Testis (tissue), 3 donors: ENCODE measurements around the gene SRBD1. TPM values are rescaled to one million over a fixed set of nuclear protein-coding genes. Genes with fewer than 3 reads are reported as not detected.

ENCODE experiments used
- DNase-seq: peaks from one replicate; pipeline ENCODE4 v3.0.0-alpha.2; 2019
- H3K27ac ChIP-seq, 2 donors: fragments of 200-600 bp; sonication (generic); one replicate each; pipeline ENCODE4 v1.5.1; 2019
- H3K27me3 ChIP-seq: fragments of 200-600 bp; sonication (generic); one replicate; pipeline ENCODE4 v1.5.1; 2019
- H3K36me3 ChIP-seq: fragments of 200-600 bp; sonication (generic); one replicate; pipeline ENCODE4 v1.5.1; 2017; ENCODE audit warnings: low read depth; ENCODE audit errors: missing control alignments
- H3K4me1 ChIP-seq: fragments of 200-600 bp; sonication (generic); one replicate; pipeline ENCODE4 v1.5.1; 2019
- H3K4me3 ChIP-seq, 2 donors: fragments of 200-600 bp; sonication (generic); one replicate each; pipeline ENCODE4 v1.5.1; 2017 to 2019
- H3K9me3 ChIP-seq: fragments of 200-600 bp; sonication (generic); one replicate; pipeline ENCODE4 v1.5.1; 2017
- POLR2A ChIP-seq: fragments of 450-650 bp; IDR thresholded peaks from one replicate; pipeline ENCODE4 v1.6.1; 2017; ENCODE audit warnings: antibody characterized with exemption, mild to moderate bottlenecking, moderate library complexity
- WGBS, 2 donors: methylation state at CpG; one replicate each; pipeline ENCODE4 v1.1.5; 2018; 5-methylcytosine and 5-hydroxymethylcytosine counted together
- intact Hi-C: fragments of 100-400 bp; cut with DNase I; formaldehyde crosslinking; loops from one replicate; pipeline ENCODE4 v1.15.1; 2023; ENCODE audit warnings: low total_unique reads
- polyA plus RNA-seq: library from polyadenylated mRNA; stranded (reverse); fragments of 350-450 nt; fragmentation: Illumina TruSeq; extraction: RNeasy Lipid Tissue Mini Kit (QIAGEN cat#74804); gene quantifications from one replicate; pipeline ENCODE4 v1.2.3, GENCODE V29; 2014; ENCODE audit warnings: low read depth, low replicate concordance; ENCODE audit not compliant: insufficient read depth
- total RNA-seq, 2 donors: library from RNA; depleted of rRNA; stranded (reverse); fragments of >200 nt; gene quantifications; one replicate each; pipeline ENCODE4 v1.2.3, GENCODE V29; 2016
- TF ChIP-seq, protein P1 (sequence below), 3 experiments: fragments of 450-650 bp in 2 of 3; fragments of 200-600 bp in 1 of 3; sonication (generic) in 1 of 3; IDR thresholded peaks; one replicate each; pipeline ENCODE4 v1.5.1; 2016 to 2019; ENCODE audit warnings: antibody characterized with exemption in 3 of 3, mild to moderate bottlenecking in 2 of 3, moderate library complexity in 1 of 3

SRBD1 gene
- total and polyA plus RNA-seq, 3 donors from 2014 or later: 9.0 to 29.7 (median 27.8) TPM

DNA sequence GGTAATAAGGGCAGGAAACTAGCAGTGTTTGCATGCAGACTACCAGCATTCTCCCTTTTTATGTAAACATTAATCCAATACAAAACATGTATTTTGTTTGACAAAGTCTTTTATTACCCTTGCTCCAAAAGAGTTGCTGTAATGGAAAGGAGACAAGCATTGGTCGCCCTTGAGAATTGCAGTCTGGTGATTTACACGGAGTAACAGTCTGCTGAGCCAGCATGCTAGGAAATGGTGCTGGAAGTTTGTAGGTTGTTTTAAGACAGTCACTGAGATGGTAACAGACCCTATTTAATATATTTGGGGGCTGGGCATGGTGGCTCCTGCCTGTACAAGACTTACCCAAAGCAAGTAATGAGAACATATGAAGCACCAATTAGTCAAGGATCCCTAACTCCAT lies 37.6 kb upstream of the SRBD1 start:
- Histone ChIP-seq H3K27me3 (no peaks in the 10 kb centered on the region), H3K4me1 (peaks cover 9% of the 10 kb centered on the region), H3K9me3 (no peaks in the 10 kb centered on the region), H3K4me3 (no peak overlapping the region), H3K36me3 (no peaks in the 10 kb centered on the region), H3K27ac (no peak overlapping the region)
- intact Hi-C loops: no loop called here
- TF ChIP-seq, protein P1, sequence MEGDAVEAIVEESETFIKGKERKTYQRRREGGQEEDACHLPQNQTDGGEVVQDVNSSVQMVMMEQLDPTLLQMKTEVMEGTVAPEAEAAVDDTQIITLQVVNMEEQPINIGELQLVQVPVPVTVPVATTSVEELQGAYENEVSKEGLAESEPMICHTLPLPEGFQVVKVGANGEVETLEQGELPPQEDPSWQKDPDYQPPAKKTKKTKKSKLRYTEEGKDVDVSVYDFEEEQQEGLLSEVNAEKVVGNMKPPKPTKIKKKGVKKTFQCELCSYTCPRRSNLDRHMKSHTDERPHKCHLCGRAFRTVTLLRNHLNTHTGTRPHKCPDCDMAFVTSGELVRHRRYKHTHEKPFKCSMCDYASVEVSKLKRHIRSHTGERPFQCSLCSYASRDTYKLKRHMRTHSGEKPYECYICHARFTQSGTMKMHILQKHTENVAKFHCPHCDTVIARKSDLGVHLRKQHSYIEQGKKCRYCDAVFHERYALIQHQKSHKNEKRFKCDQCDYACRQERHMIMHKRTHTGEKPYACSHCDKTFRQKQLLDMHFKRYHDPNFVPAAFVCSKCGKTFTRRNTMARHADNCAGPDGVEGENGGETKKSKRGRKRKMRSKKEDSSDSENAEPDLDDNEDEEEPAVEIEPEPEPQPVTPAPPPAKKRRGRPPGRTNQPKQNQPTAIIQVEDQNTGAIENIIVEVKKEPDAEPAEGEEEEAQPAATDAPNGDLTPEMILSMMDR (IDR thresholded peaks at IDR 0.05): no peak
- no peak for TF ChIP-seq POLR2A
- no peak for DNase-seq
- WGBS, 2 donors: 76 to 86% methylated on average over 2 of the region's 2 CpGs

DNA sequence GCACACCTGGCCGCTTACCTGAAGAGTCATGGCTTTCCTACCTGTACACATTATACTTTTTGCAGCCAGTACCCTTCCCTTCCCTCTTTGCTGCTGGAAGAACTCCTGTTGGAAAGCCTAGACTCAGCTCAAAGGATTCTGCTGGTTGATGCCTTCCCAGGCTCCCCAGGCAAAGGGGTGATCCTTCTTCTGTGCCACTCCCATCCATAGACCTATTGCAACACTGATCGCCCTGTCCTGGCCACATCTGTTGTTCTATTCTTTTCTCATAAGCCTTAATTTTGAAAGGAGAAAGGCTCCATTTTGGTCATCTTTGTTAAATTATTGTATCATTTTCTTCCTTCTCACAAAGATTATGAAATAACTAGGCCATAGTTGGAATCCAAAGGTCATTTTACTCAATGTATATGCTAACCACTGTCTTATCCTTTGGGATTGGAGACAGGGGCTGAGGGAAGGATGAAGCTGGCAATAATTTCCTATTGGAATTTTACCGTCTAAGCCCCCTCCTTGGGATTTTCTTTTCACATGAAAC lies 37.0 kb upstream of the SRBD1 start:
- intact Hi-C loops: no loop called here
- Histone ChIP-seq H3K27me3 (no peaks in the 10 kb centered on the region), H3K36me3 (no peaks in the 10 kb centered on the region), H3K4me1 (peaks cover 7% of the 10 kb centered on the region), H3K9me3 (no peaks in the 10 kb centered on the region), H3K4me3 (no peak overlapping the region), H3K27ac (no peak overlapping the region)
- 94 to 100% methylated on average over 3 of the region's 3 CpGs for WGBS, 2 donors
- DNase-seq: no peak
- TF ChIP-seq, protein P1 (IDR thresholded peaks at IDR 0.05): no peak
- no peak for TF ChIP-seq POLR2A

DNA sequence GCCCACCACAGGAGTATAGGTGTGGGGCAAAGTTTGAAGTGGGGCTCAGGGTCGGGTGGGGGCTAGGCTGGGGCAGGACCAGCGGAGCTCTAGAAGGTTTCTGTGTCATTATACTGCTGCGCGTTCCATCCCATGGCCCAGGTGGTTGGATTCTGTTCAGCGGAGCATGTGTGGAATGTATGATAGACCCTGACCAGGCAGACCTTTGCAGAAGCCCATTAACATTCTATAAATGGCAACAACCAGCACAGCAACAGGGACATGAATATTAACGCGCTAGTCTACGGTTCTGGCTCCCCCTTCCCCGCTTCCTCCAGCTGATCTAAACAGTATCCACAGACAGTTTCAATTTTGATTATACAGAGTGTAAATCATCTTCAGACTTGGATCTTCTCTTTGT lies 36.3 kb upstream of the SRBD1 start:
- no peaks in the 10 kb centered on the region for H3K27me3 ChIP-seq
- intact Hi-C loops: no loop called here
- DNase-seq: no peak
- no peak overlapping the region for H3K4me3 ChIP-seq
- H3K27ac ChIP-seq: no peak overlapping the region
- H3K36me3 ChIP-seq: no peaks in the 10 kb centered on the region
- H3K9me3 ChIP-seq: no peaks in the 10 kb centered on the region
- H3K4me1 ChIP-seq: peaks cover 7% of the 10 kb centered on the region
- TF ChIP-seq, protein P1 (IDR thresholded peaks at IDR 0.05): no peak
- no peak for TF ChIP-seq POLR2A
- 86 to 87% methylated on average over 6 to 9 of the region's 9 CpGs for WGBS, 2 donors

DNA sequence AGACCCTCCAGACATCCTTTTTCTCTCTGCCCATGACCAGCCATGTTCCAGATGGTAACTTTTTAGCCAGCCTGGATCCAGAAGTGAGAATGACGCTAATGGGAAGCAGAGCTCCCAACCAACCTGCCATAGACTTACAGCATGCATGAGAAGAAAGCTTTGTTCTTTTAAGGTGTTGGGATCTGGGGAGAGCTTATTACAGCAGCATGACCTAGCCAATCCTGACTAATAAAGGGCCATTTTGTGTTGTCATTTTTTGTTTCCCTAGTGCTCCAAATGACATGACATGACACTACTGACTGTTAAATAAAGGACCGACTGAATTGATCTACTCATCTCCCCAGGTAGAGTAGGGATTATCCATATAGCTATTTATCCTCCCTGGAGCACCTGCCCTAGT lies 35.2 kb upstream of the SRBD1 start:
- no peak for DNase-seq
- H3K4me1 ChIP-seq: peaks cover 7% of the 10 kb centered on the region
- 90 to 98% methylated on average over 2 of the region's 2 CpGs for whole genome bisulfite sequencing, 2 donors
- no peaks in the 10 kb centered on the region for H3K9me3 ChIP-seq
- intact Hi-C loops: no loop called here
- H3K27ac ChIP-seq: no peak overlapping the region
- no peak overlapping the region for H3K4me3 ChIP-seq
- TF ChIP-seq, protein P1 (IDR thresholded peaks at IDR 0.05): no peak
- no peak for TF ChIP-seq POLR2A
- no peaks in the 10 kb centered on the region for H3K36me3 ChIP-seq
- H3K27me3 ChIP-seq: no peaks in the 10 kb centered on the region
